ENCODE results near the gene MAMLD1. TPM values are rescaled to one million over a fixed set of nuclear protein-coding genes. Genes with fewer than 3 reads are reported as not detected.

Gene MAMLD1
- total RNA-seq, 2 donors from 2014 or later = 0.44 to 0.68 TPM

DNA sequence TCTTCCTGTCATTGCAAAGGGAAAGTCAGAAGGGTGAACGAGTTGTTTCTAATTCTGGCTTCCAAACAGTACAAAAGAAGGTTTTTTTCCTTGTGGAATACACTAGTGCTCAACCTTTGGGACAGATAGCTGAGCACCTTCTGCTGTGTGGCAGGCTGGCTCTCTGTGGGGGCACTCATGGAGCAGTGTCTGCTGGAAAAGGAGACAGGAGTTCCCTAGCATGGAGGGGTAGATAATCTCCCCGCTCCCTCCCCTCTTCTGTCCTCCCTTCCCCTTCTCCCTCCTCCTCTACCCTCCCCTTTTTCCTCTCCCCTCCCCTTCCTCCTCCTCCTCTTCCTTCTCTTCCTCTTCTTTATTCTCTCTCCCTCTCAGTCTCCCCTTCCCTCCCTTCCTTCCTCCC is 142.9 kb downstream of the MAMLD1 start:
- Histone ChIP-seq H3K27ac (ENCODE audit: low read depth, low read length) (no peak overlapping the region), H3K4me1 (ENCODE audit: control insufficient read depth, insufficient read depth, low read length) (no peaks in the 10 kb centered on the region), H3K4me3 (ENCODE audit: low read length) (no peak overlapping the region), H3K9me3 (ENCODE audit: control insufficient read depth, low read length) (no peaks in the 10 kb centered on the region), H3K9ac (ENCODE audit: extremely low read depth, low read length, poor library complexity, severe bottlenecking) (no peak overlapping the region), H3K27me3 (ENCODE audit: control insufficient read depth, insufficient read depth, low read length, poor library complexity, severe bottlenecking) (no peaks in the 10 kb centered on the region), H3K36me3 (ENCODE audit: control insufficient read depth, insufficient read depth, low read length) (no peaks in the 10 kb centered on the region)
- H3K9me3 Mint-ChIP-seq = peaks cover 50% of the 10 kb centered on the region
- no peaks in the 10 kb centered on the region for H3K36me3 Mint-ChIP-seq (ENCODE audit: low read depth)
- TF ChIP-seq, protein P1, sequence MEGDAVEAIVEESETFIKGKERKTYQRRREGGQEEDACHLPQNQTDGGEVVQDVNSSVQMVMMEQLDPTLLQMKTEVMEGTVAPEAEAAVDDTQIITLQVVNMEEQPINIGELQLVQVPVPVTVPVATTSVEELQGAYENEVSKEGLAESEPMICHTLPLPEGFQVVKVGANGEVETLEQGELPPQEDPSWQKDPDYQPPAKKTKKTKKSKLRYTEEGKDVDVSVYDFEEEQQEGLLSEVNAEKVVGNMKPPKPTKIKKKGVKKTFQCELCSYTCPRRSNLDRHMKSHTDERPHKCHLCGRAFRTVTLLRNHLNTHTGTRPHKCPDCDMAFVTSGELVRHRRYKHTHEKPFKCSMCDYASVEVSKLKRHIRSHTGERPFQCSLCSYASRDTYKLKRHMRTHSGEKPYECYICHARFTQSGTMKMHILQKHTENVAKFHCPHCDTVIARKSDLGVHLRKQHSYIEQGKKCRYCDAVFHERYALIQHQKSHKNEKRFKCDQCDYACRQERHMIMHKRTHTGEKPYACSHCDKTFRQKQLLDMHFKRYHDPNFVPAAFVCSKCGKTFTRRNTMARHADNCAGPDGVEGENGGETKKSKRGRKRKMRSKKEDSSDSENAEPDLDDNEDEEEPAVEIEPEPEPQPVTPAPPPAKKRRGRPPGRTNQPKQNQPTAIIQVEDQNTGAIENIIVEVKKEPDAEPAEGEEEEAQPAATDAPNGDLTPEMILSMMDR (conservative IDR thresholded peaks at IDR 0.05) = no peak
- DNase-seq = no peak
- H3K27ac Mint-ChIP-seq = no peak overlapping the region
- H3K4me1 Mint-ChIP-seq = peaks cover 15% of the 10 kb centered on the region
- no peaks in the 10 kb centered on the region for H3K27me3 Mint-ChIP-seq (ENCODE audit: insufficient read depth)
- WGBS, 2 experiments (ENCODE audit: insufficient coverage in 1 of 2, insufficient read length in 1 of 2) = 94% methylated on average over 2 of the region's 2 CpGs; no CpG with 5 or more reads in 1 of the 2 experiments
- H3K4me3 Mint-ChIP-seq = no peak overlapping the region

DNA sequence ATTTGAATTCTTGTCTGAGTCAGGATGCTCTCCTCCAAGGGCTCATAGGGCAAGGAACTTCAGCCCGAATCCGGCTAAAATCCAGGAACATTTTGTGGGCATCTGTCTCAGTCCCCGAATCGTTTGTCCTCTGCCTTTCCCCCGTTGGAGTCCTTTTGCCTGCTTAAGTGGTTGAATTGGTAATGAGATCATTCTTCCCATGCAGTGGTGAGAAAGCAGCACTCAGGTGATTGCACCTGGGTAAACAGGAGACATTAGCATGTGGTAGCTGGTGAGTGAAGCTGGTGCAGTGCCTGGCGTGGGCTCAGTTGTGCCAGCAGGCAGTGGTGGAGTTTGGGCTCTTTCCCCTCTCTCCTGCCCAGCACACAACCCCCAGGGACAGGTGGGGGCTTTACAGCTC is 143.4 kb downstream of the MAMLD1 start:
- Histone ChIP-seq H3K9me3 (ENCODE audit: control insufficient read depth, low read length) (no peaks in the 10 kb centered on the region), H3K27ac (ENCODE audit: low read depth, low read length) (no peak overlapping the region), H3K36me3 (ENCODE audit: control insufficient read depth, insufficient read depth, low read length) (no peaks in the 10 kb centered on the region), H3K4me3 (ENCODE audit: low read length) (no peak overlapping the region), H3K4me1 (ENCODE audit: control insufficient read depth, insufficient read depth, low read length) (no peaks in the 10 kb centered on the region), H3K27me3 (ENCODE audit: control insufficient read depth, insufficient read depth, low read length, poor library complexity, severe bottlenecking) (no peaks in the 10 kb centered on the region), H3K9ac (ENCODE audit: extremely low read depth, low read length, poor library complexity, severe bottlenecking) (no peak overlapping the region)
- Mint-ChIP-seq H3K36me3 (ENCODE audit: low read depth) (no peaks in the 10 kb centered on the region), H3K27me3 (ENCODE audit: insufficient read depth) (no peaks in the 10 kb centered on the region), H3K9me3 (peaks cover 55% of the 10 kb centered on the region), H3K4me3 (no peak overlapping the region), H3K27ac (no peak overlapping the region), H3K4me1 (peaks cover 15% of the 10 kb centered on the region)
- WGBS, 2 experiments (ENCODE audit: insufficient coverage in 1 of 2, insufficient read length in 1 of 2) = 36 to 39% methylated on average over 3 to 6 of the region's 6 CpGs
- TF ChIP-seq, protein P1 (conservative IDR thresholded peaks at IDR 0.05) = no peak
- DNase-seq = peak; percentile 64

DNA sequence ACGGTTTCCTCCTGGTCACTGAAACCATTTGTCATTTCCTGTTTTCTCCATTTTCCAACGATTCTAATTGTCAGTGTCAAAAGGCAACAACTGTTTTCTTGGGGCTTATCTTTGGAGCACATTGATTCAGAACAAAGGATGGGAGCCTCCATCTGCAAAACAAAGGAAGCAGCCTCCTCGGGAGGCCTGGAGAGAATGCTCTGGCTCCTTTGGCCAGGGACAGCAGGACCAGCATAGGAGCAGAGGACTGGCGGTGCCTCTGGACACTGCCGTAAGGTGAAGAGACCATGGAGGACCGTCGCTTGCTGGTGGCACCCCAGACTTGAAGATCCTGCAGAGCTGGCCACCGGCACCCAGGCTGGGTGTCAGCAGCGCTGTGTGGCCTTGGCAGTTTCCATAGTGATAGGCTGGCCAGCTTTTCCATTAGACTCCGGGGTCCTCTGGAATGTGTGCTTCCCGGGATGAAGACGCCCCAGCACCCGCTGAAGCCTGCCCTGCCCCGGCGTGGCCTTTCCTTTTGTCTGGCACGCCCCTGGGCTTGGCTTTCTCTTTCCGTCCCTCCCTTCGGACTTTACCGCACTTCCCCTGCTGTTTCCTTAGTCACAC is 144.2 kb downstream of the MAMLD1 start:
- Mint-ChIP-seq H3K27me3 (ENCODE audit: insufficient read depth) (no peaks in the 10 kb centered on the region), H3K4me3 (peak overlapping the region; percentile 14), H3K4me1 (peaks cover 15% of the 10 kb centered on the region), H3K9me3 (peaks cover 52% of the 10 kb centered on the region), H3K27ac (peak overlapping the region; percentile 72), H3K36me3 (ENCODE audit: low read depth) (no peaks in the 10 kb centered on the region)
- Histone ChIP-seq H3K27ac (ENCODE audit: low read depth, low read length) (peak overlapping the region; percentile 24), H3K4me1 (ENCODE audit: control insufficient read depth, insufficient read depth, low read length) (no peaks in the 10 kb centered on the region), H3K27me3 (ENCODE audit: control insufficient read depth, insufficient read depth, low read length, poor library complexity, severe bottlenecking) (no peaks in the 10 kb centered on the region), H3K4me3 (ENCODE audit: low read length) (no peak overlapping the region), H3K36me3 (ENCODE audit: control insufficient read depth, insufficient read depth, low read length) (no peaks in the 10 kb centered on the region), H3K9ac (ENCODE audit: extremely low read depth, low read length, poor library complexity, severe bottlenecking) (no peak overlapping the region), H3K9me3 (ENCODE audit: control insufficient read depth, low read length) (no peaks in the 10 kb centered on the region)
- DNase-seq = peak; percentile 73
- whole genome bisulfite sequencing, 2 experiments (ENCODE audit: insufficient coverage in 1 of 2, insufficient read length in 1 of 2) = 33 to 43% methylated on average over 6 to 19 of the region's 19 CpGs
- TF ChIP-seq, protein P1 (conservative IDR thresholded peaks at IDR 0.05) = no peak

Measured in endodermal cell (in vitro differentiated cells).